NCI-H2107 treated with DMSO at 0.1 percent for 48 hours (cell line): ENCODE measurements around the gene MICAL2.
"Not testable (repeated sequence)": the region's sequence is repeated elsewhere in the genome, so short reads cannot be mapped to it uniquely, and the experiment has no call there.

Experiments
- DNase-seq: peaks from one replicate; lab custom pipeline; 2025; ENCODE audit not compliant: unreplicated experiment; lab: John Stamatoyannopoulos, UW

The MICAL2 gene

GRCh38 chr11:12131943-12132789 lies 21.8 kb downstream of the MICAL2 start:
- no peak for DNase-seq

GRCh38 chr11:12132790-12133145 lies 22.4 kb downstream of the MICAL2 start:
- DNase-seq, result no peak

- no peak for DNase-seq
These were observed 23.3 kb downstream of the MICAL2 start for GRCh38 chr11:12133547-12134235.

GRCh38 chr11:12134236-12134585 lies 23.8 kb downstream of the MICAL2 start:
- no peak for DNase-seq

- DNase-seq, result no peak
These were observed 24.8 kb downstream of the MICAL2 start for GRCh38 chr11:12135185-12135584.

- no peak for DNase-seq
These were observed 26.8 kb downstream of the MICAL2 start for GRCh38 chr11:12137005-12137690.

GRCh38 chr11:12137938-12138731 lies 27.7 kb downstream of the MICAL2 start:
- DNase-seq, result no peak

- no peak for DNase-seq
These were observed 28.9 kb downstream of the MICAL2 start for GRCh38 chr11:12139144-12139881.

- DNase-seq, result no peak
These were observed 29.9 kb downstream of the MICAL2 start for GRCh38 chr11:12140186-12140793.

- no peak for DNase-seq
These were observed 30.9 kb downstream of the MICAL2 start for GRCh38 chr11:12141283-12141682.

GRCh38 chr11:12142176-12142575 lies 31.8 kb downstream of the MICAL2 start:
- DNase-seq, result no peak

GRCh38 chr11:12142909-12143308 lies 32.5 kb downstream of the MICAL2 start:
- no peak for DNase-seq

- no peak for DNase-seq
These were observed 33.3 kb downstream of the MICAL2 start for GRCh38 chr11:12143461-12144258.

- no peak for DNase-seq
These were observed 34.2 kb downstream of the MICAL2 start for GRCh38 chr11:12144330-12145174.

- DNase-seq, result not testable (repeated sequence)
These were observed 36.3 kb downstream of the MICAL2 start for GRCh38 chr11:12146678-12147077.

GRCh38 chr11:12147827-12148226 lies 37.4 kb downstream of the MICAL2 start:
- no peak for DNase-seq

GRCh38 chr11:12148466-12148865 lies 38.1 kb downstream of the MICAL2 start:
- no peak for DNase-seq

GRCh38 chr11:12148882-12149281 lies 38.5 kb downstream of the MICAL2 start:
- DNase-seq, result no peak
